HepG2 (cell line): ENCODE measurements around the gene CES3. TPM values are rescaled to one million over a fixed set of nuclear protein-coding genes. Genes with fewer than 3 reads are reported as not detected.

ENCODE experiments used
- ATAC-seq: fragments of 200-7000 bp; cut with Tn5 transposase; 3 replicates; pipeline ENCODE4 v1.9.1; 2020; ENCODE audit warnings: mild to moderate bottlenecking, moderate library complexity
- BruUV-seq: library from RNA; stranded (reverse); fragments of 400-500 nt; replicated peaks from 2 replicates; lab custom pipeline; 2021; lab: Mats Ljungman, UMichigan
- CTCF ChIA-PET: fragments of 300-600 bp; formaldehyde crosslinking; extraction: SDS; loops from one replicate; lab custom pipeline; 2021; ENCODE audit warnings: low total read pairs, inconsistent platforms, low intra/inter-chr PET ratio; lab: Yijun Ruan, JAX
- POLR2A ChIA-PET: fragments of 350-600 bp; sonication (Branson Sonifier 250); formaldehyde crosslinking; loops from one replicate; lab custom pipeline; 2020; ENCODE audit warnings: antibody characterized with exemption, inconsistent platforms; lab: Yijun Ruan, JAX
- DNase-seq: peaks from one replicate; pipeline ENCODE4 v3.0.0-alpha.2; 2015; ENCODE audit warnings: low spot score
- FAIRE-seq: peaks from 3 replicates; lab custom pipeline; 2011; peaks lifted over from hg19 to GRCh38; lab: Jason Lieb, UNC
- H2AFZ ChIP-seq: one replicate; pipeline ENCODE4 v1.6.1; 2011; ENCODE audit warnings: low read length, inconsistent platforms
- H3K27ac ChIP-seq: fragments of 300-600 bp; 3 replicates; pipeline ENCODE4 v1.8.0; 2011; ENCODE audit warnings: mixed run types, mild to moderate bottlenecking, mixed read lengths, low read length, inconsistent platforms; ENCODE audit not compliant: insufficient read depth; ENCODE audit errors: extremely low read length
- H3K27me3 ChIP-seq, 2 experiments: fragments of 200-600 bp in 1 of 2; 2 replicates in 1 of 2; 3 replicates in 1 of 2; pipeline versions ENCODE4 v1.6.0 to v1.8.0; 2011; ENCODE audit warnings: low read length in 2 of 2, mild to moderate bottlenecking in 2 of 2, moderate library complexity in 2 of 2, inconsistent platforms in 1 of 2; ENCODE audit not compliant: insufficient read depth in 2 of 2, control insufficient read depth in 1 of 2
- H3K36me3 ChIP-seq, 2 experiments: fragments of 200-600 bp in 1 of 2; replicated peaks in 1 of 2; 2 replicates in 1 of 2; 3 replicates in 1 of 2; pipeline versions ENCODE4 v1.5.1 to v1.8.0; 2011; ENCODE audit warnings: low read length in 2 of 2, inconsistent platforms in 1 of 2; ENCODE audit not compliant: insufficient read depth in 2 of 2, control insufficient read depth in 1 of 2
- H3K4me1 ChIP-seq: 2 replicates; pipeline ENCODE4 v1.5.1; 2012; ENCODE audit warnings: low read length, inconsistent platforms; ENCODE audit not compliant: insufficient read depth
- H3K4me2 ChIP-seq: 2 replicates; pipeline ENCODE4 v1.6.0; 2011; ENCODE audit warnings: low read depth, low read length, inconsistent platforms
- H3K4me3 ChIP-seq, 3 experiments: fragments of 200-600 bp in 1 of 3; sonication (generic), shearing (Covaris generic) in 1 of 3; replicated peaks in 1 of 3; 2 replicates each; pipeline ENCODE4 v1.5.1; 2011 to 2016; ENCODE audit warnings: low read length in 3 of 3, inconsistent platforms in 2 of 3, low read depth in 2 of 3, mild to moderate bottlenecking in 2 of 3, control low read depth in 1 of 3, mixed read lengths in 1 of 3; ENCODE audit not compliant: insufficient read depth in 1 of 3
- H3K79me2 ChIP-seq: one replicate; pipeline ENCODE4 v1.6.1; 2011; ENCODE audit warnings: low read length, inconsistent platforms; ENCODE audit not compliant: insufficient read depth
- H3K9ac ChIP-seq: 2 replicates; pipeline ENCODE4 v1.6.0; 2011; ENCODE audit warnings: mild to moderate bottlenecking, low read depth, low read length, inconsistent platforms; ENCODE audit not compliant: insufficient read depth
- H3K9me3 ChIP-seq: 2 replicates; pipeline ENCODE4 v1.5.1; 2012; ENCODE audit warnings: mild to moderate bottlenecking, low read length
- H4K20me1 ChIP-seq: 2 replicates; pipeline ENCODE4 v1.6.0; 2011; ENCODE audit warnings: inconsistent platforms, mild to moderate bottlenecking, low read length, moderate library complexity; ENCODE audit not compliant: insufficient read depth
- FLYWCH1 ChIP-seq: sonication (generic); formaldehyde crosslinking; IDR thresholded peaks from 2 replicates; pipeline ENCODE4 v1.8.1; 2023; ENCODE audit warnings: mild to moderate bottlenecking, missing genetic modification reagents
- GABPA ChIP-seq, 2 experiments: IDR thresholded peaks; 2 replicates each; pipeline ENCODE4 v1.6.1; 2011 to 2016; ENCODE audit warnings: low read depth in 2 of 2, low read length in 1 of 2, missing biosample characterization in 1 of 2, missing genetic modification characterization in 1 of 2
- KMT2A ChIP-seq: sonication (generic); formaldehyde crosslinking; IDR thresholded peaks from 2 replicates; pipeline ENCODE4 v1.4.0; 2020; ENCODE audit warnings: missing genetic modification reagents
- MAFG ChIP-seq: sonication (generic); formaldehyde crosslinking; IDR thresholded peaks from 2 replicates; pipeline ENCODE4 v1.5.1; 2020; ENCODE audit warnings: mild to moderate bottlenecking, missing genetic modification reagents
- MEF2D ChIP-seq: sonication (generic); formaldehyde crosslinking; IDR thresholded peaks from 2 replicates; pipeline ENCODE4 v1.5.1; 2020; ENCODE audit warnings: mild to moderate bottlenecking, missing genetic modification reagents
- RCOR2 ChIP-seq: IDR thresholded peaks from 2 replicates; pipeline ENCODE4 v1.6.1; 2016; ENCODE audit warnings: missing biosample characterization, missing genetic modification reagents
- ZBTB38 ChIP-seq: sonication (generic); formaldehyde crosslinking; IDR thresholded peaks from 2 replicates; pipeline ENCODE4 v1.5.1; 2020; ENCODE audit warnings: mild to moderate bottlenecking, missing genetic modification reagents
- ZNF10 ChIP-seq: sonication (generic); formaldehyde crosslinking; IDR thresholded peaks from 2 replicates; pipeline ENCODE4 v1.4.0; 2020; ENCODE audit warnings: mild to moderate bottlenecking, low read depth, missing genetic modification reagents, borderline replicate concordance
- ZNF776 ChIP-seq: sonication (generic); formaldehyde crosslinking; IDR thresholded peaks from 2 replicates; pipeline ENCODE4 v1.4.0; 2020; ENCODE audit warnings: mild to moderate bottlenecking, missing genetic modification reagents
- WGBS: methylation state at CpG from one replicate; pipeline ENCODE4 v1.1.6; 2017; ENCODE audit warnings: low lambda C conversion rate; 5-methylcytosine and 5-hydroxymethylcytosine counted together
- in situ Hi-C: cut with HindIII; loops from 2 replicates; pipeline ENCODE4 v1.10.0; 2017; ENCODE audit warnings: low pct_unique_long_range_greater_than_20kb; ENCODE audit not compliant: extremely low pct_ligation_motif_present
- intact Hi-C: fragments of 100-400 bp; cut with micrococcal nuclease; formaldehyde crosslinking; loops from one replicate; pipeline ENCODE4 v1.10.0; 2022; ENCODE audit not compliant: unreplicated experiment
- polyA plus RNA-seq, 8 experiments: library from polyadenylated mRNA; depleted of rRNA in 3 of 8; stranded (reverse) in 7 of 8; unstranded in 1 of 8; fragments of >200 nt; fragmentation: Illumina TruSeq in 4 of 8; extraction: Trizol in 4 of 8; gene quantifications; 2 replicates each; pipeline versions ENCODE4 v1.2.1 to v1.2.3, GENCODE V29; 2011 to 2016; ENCODE audit warnings: low read depth in 4 of 8, missing spikeins in 1 of 8, mixed read lengths in 1 of 8; ENCODE audit not compliant: insufficient read depth in 1 of 8
- total RNA-seq, 5 experiments: library from RNA; depleted of rRNA; stranded (reverse); fragments of >200 nt; fragmentation: Illumina TruSeq; extraction: Trizol; gene quantifications; 2 replicates each; pipeline ENCODE4 v1.2.3, GENCODE V29; 2016; ENCODE audit warnings: low read depth in 1 of 5
- TF ChIP-seq, protein P1 (sequence below): sonication (generic); formaldehyde crosslinking; IDR thresholded peaks from 2 replicates; pipeline ENCODE4 v1.8.1; 2023; ENCODE audit warnings: mild to moderate bottlenecking, missing genetic modification reagents
- TF ChIP-seq, protein P2 (sequence below): sonication (generic); formaldehyde crosslinking; IDR thresholded peaks from 2 replicates; pipeline ENCODE4 v1.4.0; 2020; ENCODE audit warnings: mild to moderate bottlenecking, missing genetic modification reagents

CES3 gene
- total and polyA plus RNA-seq, 2 of the 13 experiments (the other 11 are each of a cell fraction or from before 2014, with no cell fraction given) = 6.6 to 17.4 TPM

DNA sequence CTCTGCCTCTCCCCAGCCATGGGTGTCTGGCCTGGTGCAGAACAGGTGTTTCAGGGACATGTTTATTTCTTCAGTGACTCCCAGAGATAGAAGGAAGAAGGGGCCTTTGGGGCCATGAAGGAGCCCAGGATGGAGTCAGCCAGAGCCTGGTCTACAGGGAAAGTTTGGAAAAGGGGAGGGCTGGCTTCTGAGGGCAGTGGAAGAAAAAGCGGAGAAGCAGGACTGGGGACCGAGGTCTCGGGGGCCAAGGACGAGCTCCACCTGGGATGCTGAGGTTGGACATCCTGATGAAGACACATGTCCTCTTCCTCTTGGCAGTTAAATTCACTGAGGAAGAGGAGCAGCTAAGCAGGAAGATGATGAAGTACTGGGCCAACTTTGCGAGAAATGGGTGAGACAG is 18.1 kb upstream of the CES3 start:
- peaks cover 0 to under 1% of the 10 kb centered on the region in 2 experiments; a peak in 1 of 5 replicates for H3K27me3 ChIP-seq
- H3K4me2 ChIP-seq = no peak overlapping the region
- no peak for TF ChIP-seq FLYWCH1 (CRISPR knock-in tag)
- TF ChIP-seq ZNF10 (CRISPR knock-in tag) = no peak
- TF ChIP-seq, protein P1, sequence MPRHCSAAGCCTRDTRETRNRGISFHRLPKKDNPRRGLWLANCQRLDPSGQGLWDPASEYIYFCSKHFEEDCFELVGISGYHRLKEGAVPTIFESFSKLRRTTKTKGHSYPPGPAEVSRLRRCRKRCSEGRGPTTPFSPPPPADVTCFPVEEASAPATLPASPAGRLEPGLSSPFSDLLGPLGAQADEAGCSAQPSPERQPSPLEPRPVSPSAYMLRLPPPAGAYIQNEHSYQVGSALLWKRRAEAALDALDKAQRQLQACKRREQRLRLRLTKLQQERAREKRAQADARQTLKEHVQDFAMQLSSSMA (CRISPR knock-in tag) = no peak
- no peak for TF ChIP-seq RCOR2 (CRISPR knock-in tag)
- no peak for TF ChIP-seq MEF2D (CRISPR knock-in tag)
- TF ChIP-seq, protein P2, sequence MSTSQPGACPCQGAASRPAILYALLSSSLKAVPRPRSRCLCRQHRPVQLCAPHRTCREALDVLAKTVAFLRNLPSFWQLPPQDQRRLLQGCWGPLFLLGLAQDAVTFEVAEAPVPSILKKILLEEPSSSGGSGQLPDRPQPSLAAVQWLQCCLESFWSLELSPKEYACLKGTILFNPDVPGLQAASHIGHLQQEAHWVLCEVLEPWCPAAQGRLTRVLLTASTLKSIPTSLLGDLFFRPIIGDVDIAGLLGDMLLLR = no peak
- TF ChIP-seq ZNF776 = no peak
- no peak for TF ChIP-seq MAFG (CRISPR knock-in tag)
- TF ChIP-seq ZBTB38 (CRISPR knock-in tag) = no peak
- no peak for TF ChIP-seq GABPA (IDR thresholded peaks at IDR 0.05; ENCODE audit: low read depth, low read length)
- TF ChIP-seq GABPA (CRISPR knock-in tag; IDR thresholded peaks at IDR 0.05; ENCODE audit: low read depth) = no peak
- TF ChIP-seq KMT2A (CRISPR knock-in tag) = no peak
- TF ChIP-seq, all 625 proteins: peak for 0
- DNase-seq = no peak
- H3K4me3 ChIP-seq = no peak overlapping the region
- no TSS peak for BruUV-seq
- intact Hi-C loops (no loop called here), in situ Hi-C loops (no loop called here)
- ChIA-PET POLR2A (interaction anchor here (1.2 to 1.4 kb wide), 2 partner anchors 9 to 37 kb away, joined by 3 read pairs; partner anchors contain the start of gene CIAO2B), CTCF (no interaction called here)
- H3K36me3 ChIP-seq = peaks cover 32 to 60% of the 10 kb centered on the region in 2 experiments
- no peak overlapping the region for H2AFZ ChIP-seq
- no peak overlapping the region for H3K9ac ChIP-seq
- no peak for ATAC-seq
- FAIRE-seq = no peak
- H3K79me2 ChIP-seq = no peaks in the 10 kb centered on the region
- WGBS = 94% methylated on average over 5 of the region's 5 CpGs
- H4K20me1 ChIP-seq = no peaks in the 10 kb centered on the region; the same call in 1 of the 2 replicates
- no peak overlapping the region for H3K27ac ChIP-seq
- no peaks in the 10 kb centered on the region for H3K9me3 ChIP-seq
- H3K4me1 ChIP-seq = peaks cover 21% of the 10 kb centered on the region
